DOHH2 (cell line): ENCODE results near the gene FMNL2.

ENCODE experiments used
- H3F3A ChIP-seq: fragments of 200-600 bp; sonication (generic), shearing (Covaris generic); 2 replicates; pipeline ENCODE4 v1.6.0; 2016; ENCODE audit warnings: antibody characterized with exemption, mild to moderate bottlenecking; ENCODE audit not compliant: control insufficient read depth, insufficient read depth
- H3K27ac ChIP-seq: fragments of 200-600 bp; sonication (generic); 2 replicates; pipeline ENCODE4 v1.5.1; 2014; ENCODE audit warnings: low read depth, mild to moderate bottlenecking, low read length, moderate library complexity
- H3K27me3 ChIP-seq: fragments of 200-600 bp; sonication (generic); 2 replicates; pipeline ENCODE4 v1.6.1; 2014; ENCODE audit warnings: mild to moderate bottlenecking, low read length, mixed read lengths; ENCODE audit not compliant: control insufficient read depth
- H3K36me3 ChIP-seq: fragments of 200-600 bp; sonication (generic); 2 replicates; pipeline ENCODE4 v1.6.1; 2014; ENCODE audit warnings: mild to moderate bottlenecking, low read length, moderate library complexity, mixed read lengths; ENCODE audit not compliant: control insufficient read depth
- H3K4me1 ChIP-seq: fragments of 200-600 bp; sonication (generic); 2 replicates; pipeline ENCODE4 v1.6.1; 2014; ENCODE audit warnings: mild to moderate bottlenecking, low read length, mixed read lengths; ENCODE audit not compliant: control insufficient read depth
- H3K4me2 ChIP-seq: fragments of 200-600 bp; sonication (generic); 2 replicates; pipeline ENCODE4 v1.6.0; 2014; ENCODE audit warnings: mild to moderate bottlenecking, low read length, moderate library complexity
- H3K4me3 ChIP-seq: fragments of 200-600 bp; sonication (generic); 2 replicates; pipeline ENCODE4 v1.5.1; 2014; ENCODE audit warnings: mild to moderate bottlenecking, low read length, mixed read lengths
- H3K79me2 ChIP-seq: fragments of 200-600 bp; sonication (generic); 2 replicates; pipeline ENCODE4 v1.6.1; 2014; ENCODE audit warnings: mild to moderate bottlenecking, low read length, mixed read lengths; ENCODE audit not compliant: control insufficient read depth
- H3K9me2 ChIP-seq: fragments of 200-600 bp; sonication (generic); replicated peaks from 2 replicates; pipeline ENCODE4 v1.6.1; 2014; ENCODE audit warnings: mild to moderate bottlenecking, low read length, mixed read lengths; ENCODE audit not compliant: control insufficient read depth
- H3K9me3 ChIP-seq: fragments of 200-600 bp; sonication (generic); 2 replicates; pipeline ENCODE4 v1.6.1; 2014; ENCODE audit warnings: antibody characterized with exemption, low read length, mixed read lengths; ENCODE audit not compliant: control insufficient read depth, insufficient read depth
- H4K20me1 ChIP-seq: fragments of 200-600 bp; sonication (generic); 2 replicates; pipeline ENCODE4 v1.6.0; 2014; ENCODE audit warnings: low read depth, mild to moderate bottlenecking, antibody characterized with exemption, low read length, moderate library complexity; ENCODE audit not compliant: control insufficient read depth, insufficient read depth
- EZH2phosphoT487 ChIP-seq: fragments of 200-600 bp; sonication (generic); IDR thresholded peaks from 2 replicates; pipeline ENCODE4 v1.6.1; 2017; ENCODE audit warnings: borderline replicate concordance, mild to moderate bottlenecking, antibody characterized with exemption, low read length, moderate library complexity, mixed read lengths
- TF ChIP-seq, protein P1 (sequence below): fragments of 200-600 bp; sonication (generic); IDR thresholded peaks from one replicate; pipeline ENCODE4 v1.5.1; 2014; ENCODE audit warnings: antibody characterized with exemption, mild to moderate bottlenecking, low read depth, low read length; ENCODE audit not compliant: poor library complexity, severe bottlenecking

Gene FMNL2

DNA sequence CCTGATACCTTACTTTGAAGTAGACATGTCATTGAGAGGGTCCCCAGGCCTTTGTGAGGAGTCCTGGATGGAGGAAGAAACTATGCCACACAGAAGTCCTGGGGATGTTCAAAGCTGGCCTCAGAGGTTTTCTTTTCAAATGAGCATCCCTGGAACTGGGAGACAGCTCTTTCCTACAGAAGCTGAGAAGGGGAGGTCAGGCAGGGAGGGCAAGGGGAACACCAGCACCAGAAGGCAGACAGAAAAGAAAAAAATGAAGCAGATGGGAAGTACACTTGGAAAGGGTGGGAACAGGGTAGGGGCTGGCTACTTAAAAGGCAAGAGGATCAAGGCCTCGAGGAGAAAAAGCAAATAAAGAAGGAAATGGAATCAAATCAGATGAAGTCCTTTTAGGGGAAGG, 120.0 kb downstream of the FMNL2 start:
- H3K9me3 ChIP-seq, result no peaks in the 10 kb centered on the region
- H4K20me1 ChIP-seq, result no peaks in the 10 kb centered on the region
- TF ChIP-seq, protein P1, sequence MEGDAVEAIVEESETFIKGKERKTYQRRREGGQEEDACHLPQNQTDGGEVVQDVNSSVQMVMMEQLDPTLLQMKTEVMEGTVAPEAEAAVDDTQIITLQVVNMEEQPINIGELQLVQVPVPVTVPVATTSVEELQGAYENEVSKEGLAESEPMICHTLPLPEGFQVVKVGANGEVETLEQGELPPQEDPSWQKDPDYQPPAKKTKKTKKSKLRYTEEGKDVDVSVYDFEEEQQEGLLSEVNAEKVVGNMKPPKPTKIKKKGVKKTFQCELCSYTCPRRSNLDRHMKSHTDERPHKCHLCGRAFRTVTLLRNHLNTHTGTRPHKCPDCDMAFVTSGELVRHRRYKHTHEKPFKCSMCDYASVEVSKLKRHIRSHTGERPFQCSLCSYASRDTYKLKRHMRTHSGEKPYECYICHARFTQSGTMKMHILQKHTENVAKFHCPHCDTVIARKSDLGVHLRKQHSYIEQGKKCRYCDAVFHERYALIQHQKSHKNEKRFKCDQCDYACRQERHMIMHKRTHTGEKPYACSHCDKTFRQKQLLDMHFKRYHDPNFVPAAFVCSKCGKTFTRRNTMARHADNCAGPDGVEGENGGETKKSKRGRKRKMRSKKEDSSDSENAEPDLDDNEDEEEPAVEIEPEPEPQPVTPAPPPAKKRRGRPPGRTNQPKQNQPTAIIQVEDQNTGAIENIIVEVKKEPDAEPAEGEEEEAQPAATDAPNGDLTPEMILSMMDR, result no peak
- no peak for TF ChIP-seq EZH2phosphoT487
- H3K27me3 ChIP-seq, result no peaks in the 10 kb centered on the region
- no peak overlapping the region for H3K4me3 ChIP-seq
- no peaks in the 10 kb centered on the region for H3K36me3 ChIP-seq
- H3K4me1 ChIP-seq, result no peaks in the 10 kb centered on the region
- no peak overlapping the region for H3K27ac ChIP-seq
- H3K9me2 ChIP-seq, result no peaks in the 10 kb centered on the region
- H3K4me2 ChIP-seq, result no peak overlapping the region
- no peaks in the 10 kb centered on the region for H3K79me2 ChIP-seq
- no peaks in the 10 kb centered on the region for H3F3A ChIP-seq

GRCh38 chr2:152455738-152456137, 120.8 kb downstream of the FMNL2 start:
- H3K27ac ChIP-seq, result no peak overlapping the region
- no peaks in the 10 kb centered on the region for H4K20me1 ChIP-seq
- no peaks in the 10 kb centered on the region for H3K79me2 ChIP-seq
- H3K36me3 ChIP-seq, result no peaks in the 10 kb centered on the region
- H3K27me3 ChIP-seq, result no peaks in the 10 kb centered on the region
- H3K4me1 ChIP-seq, result no peaks in the 10 kb centered on the region
- H3K9me2 ChIP-seq, result no peaks in the 10 kb centered on the region
- no peak overlapping the region for H3K4me2 ChIP-seq
- no peaks in the 10 kb centered on the region for H3K9me3 ChIP-seq
- H3F3A ChIP-seq, result no peaks in the 10 kb centered on the region
- H3K4me3 ChIP-seq, result no peak overlapping the region
- TF ChIP-seq EZH2phosphoT487, result no peak
- TF ChIP-seq, protein P1, result no peak

GRCh38 chr2:152456262-152456661, 121.3 kb downstream of the FMNL2 start:
- Histone ChIP-seq H3K4me1 (no peaks in the 10 kb centered on the region), H3F3A (no peaks in the 10 kb centered on the region), H4K20me1 (no peaks in the 10 kb centered on the region), H3K27me3 (no peaks in the 10 kb centered on the region), H3K4me3 (no peak overlapping the region), H3K79me2 (no peaks in the 10 kb centered on the region), H3K27ac (no peak overlapping the region), H3K4me2 (no peak overlapping the region), H3K9me3 (no peaks in the 10 kb centered on the region), H3K36me3 (no peaks in the 10 kb centered on the region), H3K9me2 (no peaks in the 10 kb centered on the region)
- TF ChIP-seq, protein P1, result no peak
- no peak for TF ChIP-seq EZH2phosphoT487
